PC-9 (cell line): ENCODE results near the gene SESN3.

Source experiments
- EZH2 ChIP-seq: fragments of 200-600 bp; sonication (generic); IDR thresholded peaks from 2 replicates; pipeline ENCODE4 v1.8.0; 2017; ENCODE audit warnings: antibody characterized with exemption, low read depth
- TF ChIP-seq, protein P1 (sequence below): fragments of 200-600 bp; sonication (generic); conservative IDR thresholded peaks from 2 replicates; pipeline ENCODE4 v1.6.1; 2017; ENCODE audit warnings: mixed run types, antibody characterized with exemption, mild to moderate bottlenecking, moderate library complexity

DNA sequence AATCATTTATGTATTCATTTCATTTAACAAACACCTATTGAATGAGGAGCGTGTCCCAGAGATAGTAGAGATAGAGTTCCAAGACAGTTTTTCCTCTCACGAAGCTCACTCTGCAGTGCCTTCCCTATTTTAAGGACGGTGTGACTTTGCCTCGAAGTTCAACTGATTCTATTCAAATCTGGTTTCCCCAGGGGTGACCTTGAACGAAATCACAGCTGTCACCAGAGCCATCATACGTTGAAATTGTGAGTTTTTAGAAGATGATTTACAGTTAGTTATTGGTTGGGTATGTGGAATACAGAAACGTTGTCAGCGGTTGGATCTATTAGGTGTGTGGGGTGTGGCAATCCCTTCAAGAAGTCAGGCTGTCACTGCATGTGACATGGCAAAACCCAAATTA is 33.9 kb upstream of the SESN3 start:
- TF ChIP-seq, protein P1, sequence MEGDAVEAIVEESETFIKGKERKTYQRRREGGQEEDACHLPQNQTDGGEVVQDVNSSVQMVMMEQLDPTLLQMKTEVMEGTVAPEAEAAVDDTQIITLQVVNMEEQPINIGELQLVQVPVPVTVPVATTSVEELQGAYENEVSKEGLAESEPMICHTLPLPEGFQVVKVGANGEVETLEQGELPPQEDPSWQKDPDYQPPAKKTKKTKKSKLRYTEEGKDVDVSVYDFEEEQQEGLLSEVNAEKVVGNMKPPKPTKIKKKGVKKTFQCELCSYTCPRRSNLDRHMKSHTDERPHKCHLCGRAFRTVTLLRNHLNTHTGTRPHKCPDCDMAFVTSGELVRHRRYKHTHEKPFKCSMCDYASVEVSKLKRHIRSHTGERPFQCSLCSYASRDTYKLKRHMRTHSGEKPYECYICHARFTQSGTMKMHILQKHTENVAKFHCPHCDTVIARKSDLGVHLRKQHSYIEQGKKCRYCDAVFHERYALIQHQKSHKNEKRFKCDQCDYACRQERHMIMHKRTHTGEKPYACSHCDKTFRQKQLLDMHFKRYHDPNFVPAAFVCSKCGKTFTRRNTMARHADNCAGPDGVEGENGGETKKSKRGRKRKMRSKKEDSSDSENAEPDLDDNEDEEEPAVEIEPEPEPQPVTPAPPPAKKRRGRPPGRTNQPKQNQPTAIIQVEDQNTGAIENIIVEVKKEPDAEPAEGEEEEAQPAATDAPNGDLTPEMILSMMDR = no peak
- no peak for TF ChIP-seq EZH2
